LNCAP (cell line): ENCODE results near the gene BRD4.

Source experiments
- TF ChIP-seq, protein P1 (sequence below): fragments of 450-650 bp; IDR thresholded peaks from 2 replicates; pipeline ENCODE4 v1.5.1; 2017; ENCODE audit warnings: mild to moderate bottlenecking

Gene BRD4

DNA sequence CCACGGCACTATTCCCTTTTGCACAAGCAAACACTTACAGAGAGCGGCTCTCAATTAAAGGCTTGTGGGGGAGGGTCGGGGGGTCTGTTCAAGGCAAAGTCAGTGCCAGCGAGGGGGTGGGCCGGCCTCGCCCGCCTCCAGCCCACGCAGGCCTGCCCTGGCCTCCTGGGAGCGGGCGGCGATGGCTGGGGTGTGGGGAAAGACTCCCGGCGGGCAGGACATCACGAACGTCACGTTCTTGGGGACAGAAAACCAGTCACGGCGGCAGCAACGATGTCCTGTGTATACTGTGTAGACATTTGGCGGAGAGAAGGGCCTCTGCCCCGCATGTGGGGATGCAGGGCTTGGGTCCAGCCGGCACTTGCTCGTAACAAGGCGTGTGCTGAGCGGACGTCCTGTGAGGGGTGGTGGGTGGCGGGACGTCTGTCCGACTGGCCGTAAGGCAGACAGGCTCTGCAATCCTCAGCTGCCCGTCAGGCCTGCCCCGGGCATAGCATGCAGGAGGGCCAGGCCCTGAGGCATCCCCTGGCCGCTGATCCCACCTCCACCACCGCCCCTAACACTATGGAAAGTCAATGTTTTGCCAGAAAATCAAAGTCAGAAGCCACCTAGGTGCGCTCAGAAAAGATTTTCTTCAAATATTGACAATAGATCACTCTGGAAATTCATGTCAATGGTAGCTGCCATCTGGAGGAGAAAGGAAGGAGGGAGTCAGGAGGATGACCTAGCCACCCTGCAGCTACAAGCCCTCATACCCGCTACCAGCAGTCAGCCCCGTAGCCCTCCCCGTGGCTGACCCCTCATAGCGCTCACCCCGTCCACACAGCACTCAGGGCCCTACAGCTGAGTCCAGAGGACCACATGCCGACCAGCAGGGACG lies 94.3 kb downstream of the BRD4 start:
- TF ChIP-seq, protein P1, sequence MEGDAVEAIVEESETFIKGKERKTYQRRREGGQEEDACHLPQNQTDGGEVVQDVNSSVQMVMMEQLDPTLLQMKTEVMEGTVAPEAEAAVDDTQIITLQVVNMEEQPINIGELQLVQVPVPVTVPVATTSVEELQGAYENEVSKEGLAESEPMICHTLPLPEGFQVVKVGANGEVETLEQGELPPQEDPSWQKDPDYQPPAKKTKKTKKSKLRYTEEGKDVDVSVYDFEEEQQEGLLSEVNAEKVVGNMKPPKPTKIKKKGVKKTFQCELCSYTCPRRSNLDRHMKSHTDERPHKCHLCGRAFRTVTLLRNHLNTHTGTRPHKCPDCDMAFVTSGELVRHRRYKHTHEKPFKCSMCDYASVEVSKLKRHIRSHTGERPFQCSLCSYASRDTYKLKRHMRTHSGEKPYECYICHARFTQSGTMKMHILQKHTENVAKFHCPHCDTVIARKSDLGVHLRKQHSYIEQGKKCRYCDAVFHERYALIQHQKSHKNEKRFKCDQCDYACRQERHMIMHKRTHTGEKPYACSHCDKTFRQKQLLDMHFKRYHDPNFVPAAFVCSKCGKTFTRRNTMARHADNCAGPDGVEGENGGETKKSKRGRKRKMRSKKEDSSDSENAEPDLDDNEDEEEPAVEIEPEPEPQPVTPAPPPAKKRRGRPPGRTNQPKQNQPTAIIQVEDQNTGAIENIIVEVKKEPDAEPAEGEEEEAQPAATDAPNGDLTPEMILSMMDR = no peak

DNA sequence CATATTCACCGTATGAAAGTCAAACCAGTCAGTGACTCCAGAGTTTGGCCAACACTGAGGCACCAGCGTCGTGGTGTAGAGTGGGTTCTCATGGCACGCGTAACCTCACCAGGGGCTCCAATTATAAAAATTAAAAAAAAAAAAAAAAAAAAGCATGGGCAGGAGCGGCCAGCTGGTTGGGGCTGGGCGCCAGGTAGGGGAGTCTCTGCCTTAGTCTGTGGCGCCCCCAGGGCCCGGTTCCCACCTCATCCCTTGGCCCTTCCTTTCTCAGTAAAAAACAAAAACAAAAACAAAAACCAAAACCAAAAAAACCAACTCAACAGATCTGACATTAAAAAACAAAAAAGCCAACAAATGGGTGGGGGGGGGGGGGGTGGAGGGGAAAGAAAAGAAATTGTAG lies 95.5 kb downstream of the BRD4 start:
- TF ChIP-seq, protein P1 = no peak

DNA sequence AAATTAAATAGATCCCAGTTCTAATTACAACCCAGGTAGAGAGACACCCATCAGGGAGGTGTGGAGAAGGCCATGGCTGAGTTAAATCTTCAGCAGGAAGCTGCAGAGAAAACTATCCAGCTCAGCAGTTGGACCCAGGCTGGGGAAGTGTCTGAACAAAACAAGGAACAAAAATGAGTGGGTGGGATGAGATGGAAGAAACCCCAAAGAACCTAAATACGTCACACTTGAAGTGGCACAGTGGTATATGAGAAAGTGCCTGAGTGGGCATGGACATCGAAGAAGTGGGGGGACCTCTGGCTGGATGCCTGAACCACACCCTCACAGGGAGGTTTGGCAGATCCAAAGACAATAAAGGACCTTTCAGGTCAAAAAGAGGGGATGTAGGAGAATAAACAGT lies 96.6 kb downstream of the BRD4 start:
- TF ChIP-seq, protein P1 = no peak

DNA sequence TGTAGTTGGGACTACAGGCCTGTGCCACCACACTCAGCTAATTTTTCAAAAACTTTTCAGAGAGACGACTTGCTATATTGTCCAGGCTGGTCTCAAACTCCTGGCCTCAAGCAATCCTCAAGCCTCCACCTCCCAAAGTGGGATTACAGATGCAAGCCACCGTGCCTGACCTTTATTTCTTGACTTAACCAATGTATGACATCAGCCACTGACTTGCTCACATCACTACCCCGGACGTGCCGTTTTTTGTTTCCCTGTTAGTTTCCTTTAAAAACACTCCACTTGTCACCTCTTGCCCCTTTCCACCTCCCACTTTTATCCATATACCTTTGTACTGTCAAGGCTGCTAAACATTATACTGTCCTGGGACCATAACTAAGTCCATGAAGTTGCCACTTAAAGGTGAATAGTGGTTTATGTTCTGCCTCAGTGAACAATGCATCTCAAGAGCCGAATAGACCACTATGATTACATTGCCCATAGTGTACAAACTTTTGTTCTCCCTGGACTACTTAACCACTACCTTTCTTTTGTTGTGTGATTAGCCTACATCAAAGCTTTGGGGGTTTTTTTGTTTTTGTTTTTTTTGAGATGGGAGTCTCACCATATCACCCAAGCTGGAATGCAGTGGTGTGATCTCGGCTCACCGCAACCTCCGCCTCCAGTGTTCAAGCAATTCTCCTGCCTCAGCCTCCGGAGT lies 97.8 kb downstream of the BRD4 start:
- TF ChIP-seq, protein P1 = no peak

DNA sequence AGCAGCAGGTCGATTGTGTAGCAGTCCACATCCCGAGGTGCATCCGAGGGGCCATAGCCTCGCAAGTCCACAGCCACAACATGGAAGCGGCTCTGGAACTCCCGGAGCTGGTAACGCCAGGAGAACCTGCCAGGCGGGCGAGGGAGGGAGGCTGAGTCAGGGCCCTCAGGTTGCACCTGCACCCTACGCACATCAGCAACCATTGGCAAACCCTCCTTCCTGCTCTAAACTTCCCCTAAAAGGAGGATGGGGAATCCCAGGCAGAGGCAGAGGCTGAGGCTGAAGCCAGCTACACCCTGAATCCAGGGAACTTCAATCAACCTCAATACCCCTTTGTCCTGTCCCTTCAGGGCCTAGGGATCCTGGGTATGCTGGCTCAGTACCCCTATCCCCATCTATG lies 101.1 kb downstream of the BRD4 start:
- TF ChIP-seq, protein P1 = no peak

DNA sequence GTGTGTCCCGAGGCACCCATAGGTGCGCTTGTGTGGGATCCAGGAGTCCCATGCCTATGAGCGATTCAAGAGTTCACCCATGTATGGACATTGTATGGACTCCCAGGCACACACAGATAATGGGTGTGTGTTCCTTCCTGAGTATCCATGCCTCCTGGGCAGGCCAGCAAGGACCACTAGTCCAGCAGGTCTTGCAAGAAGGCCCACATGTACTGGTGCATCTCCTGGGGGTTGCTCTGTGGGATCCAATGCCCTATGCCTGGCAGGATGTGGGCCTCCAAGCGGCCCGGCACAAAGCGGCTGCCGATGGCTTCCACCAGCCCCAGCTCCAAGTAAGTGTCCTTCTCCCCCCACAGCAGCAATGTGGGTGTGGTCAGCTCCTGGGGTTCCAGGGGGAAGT lies 105.1 kb downstream of the BRD4 start:
- TF ChIP-seq, protein P1 = no peak

DNA sequence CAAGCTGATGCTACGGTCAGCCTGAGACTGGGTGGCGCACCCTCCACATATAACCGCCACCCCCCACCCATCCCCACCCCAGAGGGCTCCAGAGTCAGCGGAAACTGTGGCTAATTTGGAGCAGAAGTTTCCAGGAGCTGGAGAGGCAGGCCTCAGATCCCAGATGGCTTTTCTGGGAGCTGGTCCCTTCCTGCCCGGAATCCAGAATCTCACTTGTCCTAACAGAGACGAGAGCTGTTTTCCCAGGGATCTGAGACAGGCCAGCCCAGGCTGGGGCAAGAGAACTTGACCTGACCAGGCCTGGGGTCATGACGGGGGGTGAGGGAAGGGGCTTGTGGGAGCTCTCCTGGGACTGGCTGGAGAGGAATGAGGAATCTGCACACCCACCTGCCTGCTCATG lies 106.6 kb downstream of the BRD4 start:
- TF ChIP-seq, protein P1 = no peak
